SK-MEL-5 (cell line): Measurements from ENCODE around the gene GPR39. TPM values are rescaled to one million over a fixed set of nuclear protein-coding genes. Genes with fewer than 3 reads are reported as not detected.
A peak's percentile ranks its signal among the peaks of the same experiment; 100 is the strongest.

Experiments
- DNase-seq: peaks from one replicate; pipeline ENCODE4 v3.0.0-alpha.2; 2016; ENCODE audit warnings: low read depth, low spot score
- in situ Hi-C: cut with HindIII; loops from 2 replicates; pipeline ENCODE4 v1.10.0; 2016; ENCODE audit warnings: low sequenced_read_pairs, high pct_unique_total_duplicates, low pct_unique_long_range_greater_than_20kb
- total RNA-seq: library from RNA; depleted of rRNA; stranded (reverse); fragments of >200 nt; shearing (Covaris generic); gene quantifications from 2 replicates; pipeline ENCODE4 v1.2.3, GENCODE V29; 2014

GPR39 gene
- total RNA-seq, 1 experiment from 2014 or later = 0.32 TPM

DNA sequence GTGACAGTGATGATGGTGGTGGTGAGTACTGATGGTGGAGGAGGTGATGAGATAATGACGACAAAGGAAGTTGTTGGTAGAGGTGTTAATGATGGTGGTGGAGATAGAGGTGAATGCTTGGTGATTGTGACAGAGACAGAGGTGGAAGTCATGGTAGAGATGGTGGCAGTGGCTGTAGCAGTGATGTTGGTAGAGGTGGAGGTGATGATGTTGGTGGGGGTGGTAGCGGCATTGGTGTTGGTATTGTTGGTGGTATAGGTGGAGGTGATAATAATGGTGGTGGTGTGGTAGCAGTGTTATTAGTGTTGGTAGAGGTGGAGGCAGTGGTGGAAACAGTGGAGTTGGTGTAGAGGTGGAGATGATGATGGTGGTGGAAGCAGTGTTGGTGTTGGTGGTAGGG is 217.0 kb downstream of the GPR39 start:
- in situ Hi-C loops = no loop called here
- no peak for DNase-seq

DNA sequence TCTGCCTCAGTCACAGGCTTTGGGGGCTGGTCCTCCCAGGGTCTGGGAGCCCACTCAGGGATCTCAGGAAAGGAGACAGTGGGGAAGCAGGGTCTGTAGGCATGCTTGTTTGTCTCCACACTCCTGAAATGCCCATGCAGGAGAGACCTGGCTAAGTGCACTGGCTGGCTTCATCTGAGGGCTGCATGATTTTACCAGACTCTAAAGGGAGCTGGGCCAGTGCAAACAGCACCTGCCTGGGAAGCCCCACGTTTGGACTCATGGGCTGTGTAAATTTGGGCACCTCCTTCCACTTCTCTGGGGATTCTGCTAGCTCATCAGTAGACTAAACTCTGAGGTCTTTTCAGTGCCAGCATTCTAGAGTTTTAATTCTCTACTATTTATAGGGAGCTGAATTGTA is 219.7 kb downstream of the GPR39 start:
- in situ Hi-C loops = no loop called here
- no peak for DNase-seq

DNA sequence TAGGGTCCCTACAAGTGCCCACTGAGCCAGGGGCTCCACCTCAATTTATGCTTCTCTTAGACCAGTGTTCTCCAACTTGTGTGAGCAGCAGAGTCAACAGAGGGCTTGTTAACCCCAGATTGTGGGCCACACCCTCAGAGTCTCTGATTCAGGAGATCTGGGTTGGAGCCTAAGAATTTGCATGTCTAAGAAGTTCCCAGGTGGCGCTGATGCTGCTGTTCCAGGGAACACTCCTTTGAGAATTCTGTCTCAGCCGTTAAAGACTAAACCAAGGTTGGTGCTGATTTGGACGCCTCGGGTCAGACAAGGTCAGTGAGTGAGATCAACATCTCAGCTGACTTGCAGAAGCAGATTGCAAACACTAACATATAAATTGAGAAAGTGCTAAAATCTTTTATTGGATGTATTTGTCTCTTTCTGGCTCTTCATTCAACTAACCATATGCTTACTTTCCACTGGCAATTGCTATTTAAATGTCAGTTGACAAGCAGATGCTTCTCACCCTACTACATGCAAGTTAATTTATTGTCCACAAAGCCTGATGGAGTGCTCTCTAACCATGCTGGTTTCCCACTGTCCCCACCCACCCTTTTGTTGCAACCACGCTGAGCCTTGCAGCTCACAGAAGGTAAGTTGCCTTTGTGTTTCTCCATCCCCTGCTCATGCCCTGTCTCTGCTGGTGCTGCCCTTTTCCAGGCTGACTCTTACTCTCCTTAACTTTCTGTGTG is 221.9 kb downstream of the GPR39 start:
- in situ Hi-C loops = no loop called here
- no peak for DNase-seq

DNA sequence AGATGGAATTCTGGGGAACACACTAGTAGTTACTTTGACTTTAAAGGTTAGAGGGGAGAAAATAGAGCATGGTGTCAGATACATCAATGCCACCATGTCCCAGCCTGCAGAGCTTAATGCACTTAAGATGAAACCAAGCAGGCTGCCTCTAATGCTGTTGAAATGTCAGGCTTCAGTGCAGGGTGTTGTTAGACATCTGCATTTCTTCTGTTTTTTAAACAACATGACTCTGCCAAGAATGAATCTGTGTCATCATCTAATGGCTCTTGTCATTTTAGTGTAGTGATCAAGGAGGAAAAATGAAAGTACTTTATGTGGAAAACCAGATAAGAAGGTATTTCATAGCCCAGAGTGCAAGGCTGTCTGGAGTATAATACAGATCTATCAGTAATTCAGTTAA is 223.5 kb downstream of the GPR39 start:
- in situ Hi-C loops = no loop called here
- no peak for DNase-seq

DNA sequence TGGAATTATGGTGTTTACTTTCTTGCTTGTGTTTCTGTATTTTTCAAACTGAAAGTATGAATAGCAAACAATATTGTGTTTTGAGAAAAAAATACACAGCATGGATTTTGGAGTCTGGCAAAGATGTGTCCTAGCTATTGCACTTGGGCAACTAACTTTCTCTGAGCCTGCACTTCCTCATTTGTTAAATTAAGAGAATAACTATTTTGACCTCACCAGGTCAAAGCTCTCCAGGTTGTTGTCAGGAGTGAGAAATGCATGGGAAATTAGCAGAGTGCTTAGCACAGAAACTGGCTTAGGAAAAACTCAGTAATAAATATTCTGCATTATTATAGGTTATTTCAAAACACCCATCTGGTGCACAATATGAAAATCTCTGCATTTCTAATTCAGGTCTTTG is 225.2 kb downstream of the GPR39 start:
- in situ Hi-C loops = no loop called here

DNA sequence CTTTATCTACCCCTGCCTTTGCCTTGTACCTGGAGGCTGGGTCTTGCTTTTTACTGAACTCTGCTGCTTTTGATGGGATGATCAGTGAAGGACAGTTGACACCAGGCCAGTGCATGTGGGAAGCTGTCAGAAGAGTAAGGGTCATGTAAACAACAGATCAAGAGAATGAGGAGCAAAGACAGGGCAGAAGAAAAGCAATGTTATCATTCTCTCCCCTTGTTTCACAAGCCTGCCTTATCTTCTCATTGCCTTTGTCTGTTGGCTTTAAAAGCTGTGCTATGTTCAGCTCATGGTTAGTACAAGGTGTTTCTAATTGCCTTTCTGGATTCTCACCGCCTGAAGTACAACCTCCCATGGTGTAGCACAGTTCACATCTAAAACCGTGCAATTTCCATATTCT is 225.8 kb downstream of the GPR39 start:
- in situ Hi-C loops = no loop called here
- no peak for DNase-seq

More for the DNA sequence above, 225.2 kb downstream of the GPR39 start:
- DNase-seq = no peak

DNA sequence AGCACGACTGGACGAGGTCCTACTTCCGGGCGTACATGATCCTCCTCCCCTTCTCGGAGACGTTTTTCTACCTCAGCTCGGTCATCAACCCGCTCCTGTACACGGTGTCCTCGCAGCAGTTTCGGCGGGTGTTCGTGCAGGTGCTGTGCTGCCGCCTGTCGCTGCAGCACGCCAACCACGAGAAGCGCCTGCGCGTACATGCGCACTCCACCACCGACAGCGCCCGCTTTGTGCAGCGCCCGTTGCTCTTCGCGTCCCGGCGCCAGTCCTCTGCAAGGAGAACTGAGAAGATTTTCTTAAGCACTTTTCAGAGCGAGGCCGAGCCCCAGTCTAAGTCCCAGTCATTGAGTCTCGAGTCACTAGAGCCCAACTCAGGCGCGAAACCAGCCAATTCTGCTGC is 228.6 kb downstream of the GPR39 start:
- DNase-seq = no peak
- in situ Hi-C loops = no loop called here

DNA sequence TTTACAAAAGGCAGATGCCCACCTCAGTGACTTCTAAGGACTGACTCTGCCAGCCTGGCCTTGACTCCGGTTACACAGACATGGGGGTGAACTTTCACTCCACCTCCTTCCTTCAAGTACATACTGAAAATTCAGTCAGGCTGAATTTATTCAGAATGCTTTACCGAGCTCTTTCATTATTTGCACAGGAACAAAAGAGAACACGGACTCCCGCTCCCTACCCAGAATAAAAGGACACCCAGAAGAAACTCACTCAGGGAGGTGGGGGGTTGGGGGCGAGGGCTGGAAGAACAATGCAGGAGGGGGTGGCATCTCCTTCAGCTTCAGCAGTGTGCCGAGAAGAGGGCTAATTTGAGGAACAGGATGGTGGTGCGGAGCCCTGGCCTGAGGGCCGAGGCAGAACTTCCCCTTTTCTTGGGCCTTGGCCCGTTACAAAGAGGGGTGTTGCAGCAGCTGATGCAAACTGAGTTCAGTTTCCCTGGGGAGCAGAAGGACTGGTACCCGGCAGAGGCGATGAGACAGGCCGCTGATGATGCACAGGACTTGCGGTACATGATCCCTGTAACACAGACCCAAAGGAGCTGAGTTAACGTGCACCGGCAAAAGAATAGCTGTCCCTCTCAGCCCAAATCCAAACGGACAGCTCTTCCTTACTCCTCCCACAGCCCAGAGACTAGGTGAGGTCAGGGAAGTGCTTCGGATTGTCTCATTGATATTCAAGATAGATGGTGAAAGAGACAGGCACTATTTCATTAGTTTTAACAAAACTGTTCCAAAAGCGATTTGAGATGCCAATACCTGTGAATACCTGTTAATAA is 229.3 kb downstream of the GPR39 start:
- in situ Hi-C loops = no loop called here
- no peak for DNase-seq

DNA sequence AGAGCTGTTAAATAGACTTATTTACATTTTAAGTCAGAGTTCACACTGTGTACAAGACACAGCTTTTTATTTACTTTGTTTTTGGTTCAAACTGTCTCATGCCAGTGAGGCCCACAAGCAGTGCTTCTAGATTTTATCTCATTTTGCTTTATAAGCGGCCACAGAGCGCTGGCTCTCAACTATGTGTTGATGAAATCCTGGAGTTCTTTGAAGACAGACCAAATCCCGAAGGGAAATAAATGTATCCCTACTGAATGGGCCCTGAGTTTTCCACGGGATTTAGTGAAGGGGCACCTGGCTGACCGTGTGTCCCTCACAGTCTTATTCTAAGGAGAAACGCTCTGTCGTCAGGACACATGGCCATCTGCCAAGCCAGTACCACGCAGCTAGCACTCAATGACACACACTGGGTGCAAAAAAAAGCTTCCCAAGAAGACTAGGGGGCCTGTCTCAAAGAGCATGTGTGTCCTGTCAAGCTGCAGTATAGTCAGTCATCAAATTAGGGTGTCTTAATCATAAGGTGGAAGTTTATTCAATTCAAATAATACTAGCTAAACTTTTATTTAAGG is 230.0 kb downstream of the GPR39 start:
- DNase-seq = no peak
- in situ Hi-C loops = no loop called here

DNA sequence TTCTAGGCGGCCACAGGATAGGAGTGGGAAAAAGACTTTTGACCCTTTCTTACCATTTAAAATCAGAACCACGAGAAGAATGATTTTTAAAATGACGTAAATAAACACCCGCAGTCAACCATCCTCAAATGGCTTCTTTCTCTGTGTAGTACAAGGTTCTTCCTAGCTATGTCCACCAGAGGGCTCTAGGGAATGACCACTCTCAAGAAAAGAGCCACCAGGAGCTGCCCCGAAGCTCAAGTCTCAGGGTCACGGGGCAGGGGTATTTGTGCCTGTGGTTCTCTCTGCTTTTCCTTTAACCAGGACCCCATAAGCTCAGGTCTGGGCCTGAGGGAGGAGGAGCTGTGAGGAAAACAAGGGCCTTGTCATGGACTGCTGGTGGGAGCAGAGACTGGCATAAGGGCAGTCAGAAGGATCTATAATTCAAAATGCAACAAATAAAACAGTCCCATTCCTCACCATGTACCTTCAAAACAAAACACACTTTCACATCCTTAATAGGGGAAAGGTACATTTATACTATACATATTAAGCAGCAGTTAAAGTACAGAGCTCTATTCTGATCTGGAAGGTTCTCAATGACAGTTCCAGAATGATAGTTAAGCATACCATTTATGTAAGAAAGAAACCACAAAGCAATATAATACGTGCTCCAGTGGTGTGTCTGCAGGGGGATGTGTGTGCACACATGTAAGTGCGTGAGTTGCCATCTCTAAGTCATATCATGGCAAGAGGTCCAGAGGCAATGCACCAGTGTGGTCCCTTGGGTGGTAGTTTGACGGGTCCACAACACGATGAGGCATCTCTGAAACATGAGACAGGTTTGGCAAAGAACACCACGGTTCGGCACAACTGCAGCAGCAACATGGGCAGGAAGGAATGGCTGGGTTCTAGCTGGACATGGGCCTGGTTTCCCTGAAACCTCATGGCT is 234.8 kb downstream of the GPR39 start:
- in situ Hi-C loops = no loop called here
- peak; percentile 84 for DNase-seq

DNA sequence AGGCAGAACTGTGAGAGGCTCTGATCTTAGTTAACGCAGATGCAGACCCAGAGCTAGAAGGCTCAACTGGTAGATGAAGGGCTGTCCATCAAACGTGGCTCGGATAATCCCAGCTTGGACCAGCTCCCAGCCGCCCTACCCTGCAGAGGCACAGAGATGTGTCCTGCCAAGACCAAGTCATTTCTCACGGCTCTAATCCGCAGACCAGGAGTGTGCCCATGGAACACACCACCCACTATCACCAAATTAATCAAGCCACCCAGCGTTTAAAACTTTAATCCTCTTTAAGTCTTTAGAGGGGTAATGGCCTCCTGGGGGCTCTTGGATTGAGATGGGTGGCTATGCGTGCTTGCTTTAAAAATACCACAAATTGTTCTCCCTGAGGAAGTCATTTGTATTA is 235.9 kb downstream of the GPR39 start:
- in situ Hi-C loops = no loop called here
- DNase-seq = no peak

DNA sequence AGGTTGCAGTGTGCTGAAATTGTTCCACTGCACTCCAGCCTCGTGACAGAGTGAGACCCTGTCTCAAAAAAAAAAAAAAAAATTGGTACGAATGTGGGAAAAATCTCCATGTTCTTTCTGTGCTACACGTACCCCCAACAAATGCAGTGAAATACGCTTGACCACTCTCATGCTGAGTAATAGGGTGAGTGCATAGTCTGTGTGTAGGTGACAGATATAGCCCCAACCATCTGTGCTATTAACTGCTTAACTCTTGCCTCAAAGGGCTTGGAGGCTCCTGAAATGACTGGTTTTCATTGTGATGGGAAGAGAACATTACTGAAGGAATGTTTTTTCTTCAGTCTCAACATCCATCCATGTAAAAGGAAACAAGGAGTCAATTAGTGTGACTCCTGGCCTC is 237.7 kb downstream of the GPR39 start:
- no peak for DNase-seq
- in situ Hi-C loops = no loop called here

DNA sequence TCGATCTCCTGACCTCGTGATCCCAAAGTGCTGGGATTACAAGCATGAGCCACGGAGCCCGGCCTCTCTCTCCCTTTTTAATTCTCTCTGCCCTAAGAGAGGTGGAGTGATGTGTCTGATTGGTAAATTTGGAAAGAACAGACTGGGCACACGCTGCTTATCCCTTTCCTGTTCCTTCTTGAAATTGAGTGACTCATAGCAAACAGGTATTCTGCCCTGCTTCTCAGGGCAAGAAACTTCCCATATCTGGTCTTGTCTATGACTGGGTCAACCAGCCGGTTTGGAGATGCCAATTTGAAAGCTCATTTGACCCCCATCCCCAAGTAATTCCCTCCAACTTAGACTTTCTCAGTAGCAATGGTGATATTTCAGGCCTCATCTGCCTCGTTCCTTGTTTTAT is 238.4 kb downstream of the GPR39 start:
- in situ Hi-C loops = no loop called here
- no peak for DNase-seq

DNA sequence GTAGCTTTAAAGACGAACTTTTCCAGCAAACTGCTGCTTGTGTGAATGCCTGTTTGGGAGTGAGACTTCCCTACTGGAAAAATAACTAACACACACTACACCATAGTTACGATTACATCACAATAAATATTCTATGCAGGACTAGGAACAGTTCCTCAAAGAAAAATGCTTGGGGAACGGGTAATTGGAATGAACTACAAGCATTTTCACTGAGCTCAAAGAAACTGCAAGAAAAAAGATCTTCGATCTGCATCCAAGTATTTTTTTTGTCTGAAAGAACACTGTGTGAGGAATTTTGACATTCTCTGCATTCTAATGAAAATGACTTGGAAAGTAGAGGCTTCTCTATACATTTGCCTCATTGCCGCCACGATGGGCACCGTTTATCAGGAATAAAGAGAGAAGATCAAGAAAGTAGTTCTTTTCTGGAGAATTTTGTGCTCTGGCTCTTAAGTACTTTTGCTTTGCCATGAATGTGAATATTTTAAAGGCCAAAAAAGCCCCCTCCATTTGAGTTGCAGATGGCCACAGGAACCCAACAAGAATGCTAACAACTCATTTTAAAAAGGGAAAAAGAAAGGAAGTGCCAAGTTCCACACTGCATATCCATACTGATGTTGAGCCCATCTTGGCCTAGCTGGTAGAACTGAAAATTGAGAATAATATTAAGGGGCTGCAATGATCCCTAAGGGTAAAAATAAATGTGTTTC is 239.8 kb downstream of the GPR39 start:
- in situ Hi-C loops = no loop called here
- no peak for DNase-seq

DNA sequence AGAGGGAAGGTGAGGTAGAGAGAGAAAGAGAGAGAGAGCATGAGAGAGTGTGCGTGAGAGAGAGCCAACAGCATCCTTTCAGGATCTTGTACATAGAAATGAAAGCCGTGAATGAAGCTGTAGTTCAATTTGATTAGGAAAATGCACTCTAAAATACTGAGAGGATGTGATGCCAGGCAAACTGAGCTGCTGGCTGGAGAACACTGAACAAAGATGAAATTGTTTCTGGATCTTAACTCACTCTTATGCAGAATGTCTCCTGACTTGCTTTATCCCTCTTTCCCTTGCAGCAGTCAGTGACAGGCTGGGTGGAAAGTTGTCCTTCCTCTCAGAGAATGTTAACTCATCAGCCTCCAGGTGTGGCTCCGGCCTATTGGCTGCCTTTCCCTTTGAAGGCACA is 242.7 kb downstream of the GPR39 start:
- peak; percentile 30 for DNase-seq
- in situ Hi-C loops = no loop called here

DNA sequence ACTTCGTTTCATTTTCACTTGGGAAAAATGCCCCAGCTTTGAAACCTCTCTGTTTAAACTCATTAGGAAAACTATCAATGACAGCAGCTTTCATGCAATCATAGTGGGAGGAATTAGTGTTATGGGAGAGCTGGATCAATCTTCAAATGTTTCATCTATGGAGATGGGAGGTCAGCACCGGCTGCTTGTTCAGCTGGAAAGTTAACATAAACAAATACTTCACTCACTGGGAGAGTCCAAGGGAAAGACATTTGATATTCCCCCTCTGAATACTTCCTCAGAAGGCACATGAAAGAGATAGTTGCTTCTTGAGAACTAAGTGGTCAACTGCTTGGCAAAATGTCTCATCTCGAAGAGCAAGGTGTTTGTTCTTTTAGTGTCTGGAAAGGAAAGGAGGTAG is 246.1 kb downstream of the GPR39 start:
- no peak for DNase-seq
- in situ Hi-C loops = no loop called here

DNA sequence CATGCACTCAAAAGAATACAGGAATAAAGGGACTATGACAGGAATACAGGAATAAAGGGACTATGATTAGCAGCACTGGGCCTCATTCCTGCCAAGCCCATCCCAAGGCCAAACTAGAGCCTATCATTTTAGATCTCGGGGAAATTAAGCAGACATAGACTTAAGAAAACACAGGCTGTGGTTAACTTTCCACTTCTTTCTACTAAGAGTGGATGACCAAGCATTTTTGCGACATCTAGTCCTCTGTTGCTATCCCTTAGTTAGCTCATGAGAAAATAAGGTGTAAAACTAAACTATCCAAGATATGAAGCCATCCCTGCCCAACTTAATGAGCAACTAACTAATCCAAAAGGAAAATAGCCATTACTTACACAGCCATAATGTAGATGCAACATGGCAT is 247.5 kb downstream of the GPR39 start:
- in situ Hi-C loops = no loop called here
- DNase-seq = no peak
